Measurements from ENCODE around the gene LAMA2.
A peak's percentile ranks its signal among the peaks of the same experiment; 100 is the strongest.

Gene LAMA2

DNA sequence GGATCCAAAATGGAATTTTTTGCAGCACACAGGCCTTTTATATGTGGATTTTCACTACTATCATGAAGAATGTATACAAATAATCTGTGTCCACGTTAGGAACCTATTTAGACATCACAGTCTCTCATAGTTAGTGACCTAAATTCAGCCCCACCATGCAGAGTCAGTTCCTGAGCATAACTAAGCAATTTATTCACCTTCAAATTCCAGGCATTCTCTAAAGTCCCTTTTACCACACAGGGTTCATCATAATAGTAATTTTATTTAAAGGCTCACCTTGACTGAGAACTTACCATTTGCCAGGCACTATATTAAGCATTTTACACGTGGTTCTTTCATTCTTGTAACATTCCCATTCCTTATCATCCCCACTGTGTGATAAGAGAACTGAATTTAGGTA is 473.2 kb downstream of the LAMA2 start:
- TF ChIP-seq JUND (IDR thresholded peaks at IDR 0.05; ENCODE audit: low read depth): no peak
- in situ Hi-C loops (cut with HindIII; ENCODE audit: low pct_unique_long_range_greater_than_20kb, low sequenced_read_pairs): no loop called here

GRCh38 chr6:129359811-129360681 is 477.1 kb downstream of the LAMA2 start:
- in situ Hi-C loops (cut with HindIII; ENCODE audit: low pct_unique_long_range_greater_than_20kb, low sequenced_read_pairs): no loop called here
- DNase-seq (ENCODE audit: low read depth in 1 of 2, low spot score in 1 of 2): no peak
- no peak for TF ChIP-seq JUND (IDR thresholded peaks at IDR 0.05; ENCODE audit: low read depth)

More for the DNA sequence above, 473.2 kb downstream of the LAMA2 start:
- no peak for DNase-seq (ENCODE audit: low read depth in 1 of 2, low spot score in 1 of 2)

GRCh38 chr6:129360682-129360955 is 477.7 kb downstream of the LAMA2 start:
- DNase-seq (ENCODE audit: low read depth in 1 of 2, low spot score in 1 of 2): no peak
- TF ChIP-seq JUND (IDR thresholded peaks at IDR 0.05; ENCODE audit: low read depth): no peak
- in situ Hi-C loops (cut with HindIII; ENCODE audit: low pct_unique_long_range_greater_than_20kb, low sequenced_read_pairs): no loop called here

DNA sequence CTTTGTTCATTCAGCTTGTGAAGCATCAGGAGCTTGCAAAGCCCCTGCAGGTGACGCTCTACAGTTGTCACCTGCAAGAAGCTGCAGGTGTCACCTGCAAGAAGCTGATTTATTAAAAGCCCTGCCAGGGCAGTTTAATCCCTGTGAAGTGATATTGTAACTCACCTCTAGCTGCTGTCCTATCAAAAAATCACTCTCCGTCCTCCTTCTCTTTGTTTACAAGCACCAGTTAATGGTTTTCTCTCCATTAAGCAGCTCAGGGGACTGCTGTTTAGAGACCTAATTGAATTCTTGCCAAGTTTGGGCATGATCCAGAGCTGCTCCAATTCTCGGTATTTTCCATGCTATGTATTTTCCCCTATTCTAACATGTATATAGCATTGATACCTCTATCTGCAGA is 481.1 kb downstream of the LAMA2 start:
- no peak for TF ChIP-seq JUND (IDR thresholded peaks at IDR 0.05; ENCODE audit: low read depth)
- DNase-seq (ENCODE audit: low read depth in 1 of 2, low spot score in 1 of 2): no peak
- in situ Hi-C loops (cut with HindIII; ENCODE audit: low pct_unique_long_range_greater_than_20kb, low sequenced_read_pairs): no loop called here

DNA sequence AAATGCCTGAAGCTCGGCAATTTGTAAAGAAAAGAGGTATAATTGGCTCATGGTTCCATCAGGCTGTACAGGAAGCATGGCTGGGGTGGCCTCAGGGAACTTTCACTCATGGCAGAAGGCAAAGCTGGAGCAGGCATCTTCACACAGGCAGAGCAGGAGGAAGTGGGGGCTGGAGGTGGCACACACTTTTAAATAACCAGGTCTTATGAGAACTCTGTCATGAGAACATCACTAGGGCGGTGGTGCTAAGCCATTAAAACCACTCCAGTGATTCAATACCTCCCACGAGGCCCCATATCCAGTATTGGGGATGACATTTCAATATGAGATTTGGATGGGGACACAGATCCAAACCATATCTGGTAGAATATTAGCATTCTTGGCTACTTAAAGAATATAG is 481.8 kb downstream of the LAMA2 start:
- TF ChIP-seq JUND (IDR thresholded peaks at IDR 0.05; ENCODE audit: low read depth): no peak
- in situ Hi-C loops (cut with HindIII; ENCODE audit: low pct_unique_long_range_greater_than_20kb, low sequenced_read_pairs): no loop called here
- DNase-seq (ENCODE audit: low read depth in 1 of 2, low spot score in 1 of 2): no peak

GRCh38 chr6:129368076-129368475 is 485.1 kb downstream of the LAMA2 start:
- in situ Hi-C loops (cut with HindIII; ENCODE audit: low pct_unique_long_range_greater_than_20kb, low sequenced_read_pairs): no loop called here
- DNase-seq (ENCODE audit: low read depth in 1 of 2, low spot score in 1 of 2): no peak
- no peak for TF ChIP-seq JUND (IDR thresholded peaks at IDR 0.05; ENCODE audit: low read depth)

GRCh38 chr6:129368970-129369369 is 486.0 kb downstream of the LAMA2 start:
- no peak for TF ChIP-seq JUND (IDR thresholded peaks at IDR 0.05; ENCODE audit: low read depth)
- in situ Hi-C loops (cut with HindIII; ENCODE audit: low pct_unique_long_range_greater_than_20kb, low sequenced_read_pairs): no loop called here
- no peak for DNase-seq (ENCODE audit: low read depth in 1 of 2, low spot score in 1 of 2)

- no peak for TF ChIP-seq JUND (IDR thresholded peaks at IDR 0.05; ENCODE audit: low read depth)
- in situ Hi-C loops (cut with HindIII; ENCODE audit: low pct_unique_long_range_greater_than_20kb, low sequenced_read_pairs): no loop called here
Measured at GRCh38 chr6:129369737-129370136, 486.8 kb downstream of the LAMA2 start.

DNA sequence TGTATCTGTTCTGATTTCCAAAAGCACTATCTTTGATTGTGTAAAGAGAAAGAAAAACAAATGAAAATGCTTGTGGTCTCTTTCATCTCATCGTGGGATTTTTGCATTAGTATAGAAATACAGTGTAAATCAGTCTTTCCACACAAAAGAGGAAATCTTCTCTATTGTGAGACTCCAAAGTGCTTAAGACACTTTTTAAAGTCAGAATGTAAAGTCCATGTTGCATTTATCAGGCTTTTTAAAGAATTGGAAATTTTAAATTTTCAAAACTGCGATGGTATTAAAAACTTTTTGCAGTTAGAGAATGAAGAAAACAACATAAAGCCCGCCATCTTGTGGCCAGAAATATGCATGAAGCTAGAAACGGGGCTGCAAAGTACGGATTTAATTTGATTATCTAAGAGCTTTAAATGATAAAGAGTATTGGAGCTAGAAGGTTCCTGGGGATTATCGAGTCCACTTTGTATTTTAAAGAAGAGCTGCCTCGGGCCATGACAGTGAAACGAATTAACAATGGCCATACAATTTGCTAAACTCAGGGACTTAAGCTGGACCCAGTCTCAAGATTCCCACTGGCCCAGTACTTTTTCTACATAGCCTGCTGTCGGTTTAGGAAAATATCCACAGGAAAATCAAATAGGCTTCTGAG is 487.5 kb downstream of the LAMA2 start:
- in situ Hi-C loops (cut with HindIII; ENCODE audit: low pct_unique_long_range_greater_than_20kb, low sequenced_read_pairs): no loop called here
- peak in 1 of 2 experiments; percentile 48 for DNase-seq (ENCODE audit: low read depth in 1 of 2, low spot score in 1 of 2)
- TF ChIP-seq JUND (IDR thresholded peaks at IDR 0.05; ENCODE audit: low read depth): no peak

More at GRCh38 chr6:129369737-129370136, 486.8 kb downstream of the LAMA2 start:
- DNase-seq (ENCODE audit: low read depth in 1 of 2, low spot score in 1 of 2): no peak

- no peak for DNase-seq (ENCODE audit: low read depth in 1 of 2, low spot score in 1 of 2)
- TF ChIP-seq JUND (IDR thresholded peaks at IDR 0.05; ENCODE audit: low read depth): no peak
- in situ Hi-C loops (cut with HindIII; ENCODE audit: low pct_unique_long_range_greater_than_20kb, low sequenced_read_pairs): no loop called here
Measured at GRCh38 chr6:129381885-129382284, 498.9 kb downstream of the LAMA2 start.

GRCh38 chr6:129382916-129383315 is 500.0 kb downstream of the LAMA2 start:
- TF ChIP-seq JUND (IDR thresholded peaks at IDR 0.05; ENCODE audit: low read depth): no peak
- no peak for DNase-seq (ENCODE audit: low read depth in 1 of 2, low spot score in 1 of 2)
- in situ Hi-C loops (cut with HindIII; ENCODE audit: low pct_unique_long_range_greater_than_20kb, low sequenced_read_pairs): no loop called here

DNA sequence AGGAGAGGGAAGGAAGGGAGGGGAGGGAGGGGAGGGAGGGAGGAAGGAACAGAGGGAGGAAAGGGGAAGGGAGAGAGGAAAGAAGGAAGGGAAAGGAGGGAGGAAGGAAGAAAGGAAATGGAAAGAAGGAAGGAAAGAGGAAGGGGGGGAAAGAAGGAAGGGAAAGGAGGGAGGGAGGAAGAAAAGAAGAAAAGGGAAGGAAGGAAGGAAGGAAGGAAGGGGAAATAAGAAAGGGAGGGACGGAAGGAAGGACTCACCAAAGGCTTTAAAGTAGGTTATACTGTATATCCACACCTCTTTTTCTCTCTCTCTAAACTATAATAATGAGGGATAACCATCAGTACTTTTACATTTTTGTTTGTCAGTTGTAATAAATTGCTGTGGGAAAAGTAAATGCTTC is 502.2 kb downstream of the LAMA2 start:
- no peak for TF ChIP-seq JUND (IDR thresholded peaks at IDR 0.05; ENCODE audit: low read depth)
- in situ Hi-C loops (cut with HindIII; ENCODE audit: low pct_unique_long_range_greater_than_20kb, low sequenced_read_pairs): no loop called here
- no peak for DNase-seq (ENCODE audit: low read depth in 1 of 2, low spot score in 1 of 2)

GRCh38 chr6:129390900-129391299 is 508.0 kb downstream of the LAMA2 start:
- in situ Hi-C loops (cut with HindIII; ENCODE audit: low pct_unique_long_range_greater_than_20kb, low sequenced_read_pairs): no loop called here
- no peak for TF ChIP-seq JUND (IDR thresholded peaks at IDR 0.05; ENCODE audit: low read depth)
- no peak for DNase-seq (ENCODE audit: low read depth in 1 of 2, low spot score in 1 of 2)
